NB4 (cell line): Measurements from ENCODE around the gene KEL.

Experiments
- MYC ChIP-seq: IDR thresholded peaks from 2 replicates; pipeline ENCODE4 v1.6.1; 2011; ENCODE audit warnings: low read depth, low read length
- POLR2A ChIP-seq: IDR thresholded peaks from 2 replicates; pipeline ENCODE4 v1.6.1; 2011; ENCODE audit warnings: mild to moderate bottlenecking; ENCODE audit not compliant: insufficient read length; ENCODE audit errors: extremely low read depth
- TF ChIP-seq, protein P1 (sequence below): IDR thresholded peaks from one replicate; pipeline ENCODE4 v1.5.1; 2012; ENCODE audit warnings: low read depth, low read length

DNA sequence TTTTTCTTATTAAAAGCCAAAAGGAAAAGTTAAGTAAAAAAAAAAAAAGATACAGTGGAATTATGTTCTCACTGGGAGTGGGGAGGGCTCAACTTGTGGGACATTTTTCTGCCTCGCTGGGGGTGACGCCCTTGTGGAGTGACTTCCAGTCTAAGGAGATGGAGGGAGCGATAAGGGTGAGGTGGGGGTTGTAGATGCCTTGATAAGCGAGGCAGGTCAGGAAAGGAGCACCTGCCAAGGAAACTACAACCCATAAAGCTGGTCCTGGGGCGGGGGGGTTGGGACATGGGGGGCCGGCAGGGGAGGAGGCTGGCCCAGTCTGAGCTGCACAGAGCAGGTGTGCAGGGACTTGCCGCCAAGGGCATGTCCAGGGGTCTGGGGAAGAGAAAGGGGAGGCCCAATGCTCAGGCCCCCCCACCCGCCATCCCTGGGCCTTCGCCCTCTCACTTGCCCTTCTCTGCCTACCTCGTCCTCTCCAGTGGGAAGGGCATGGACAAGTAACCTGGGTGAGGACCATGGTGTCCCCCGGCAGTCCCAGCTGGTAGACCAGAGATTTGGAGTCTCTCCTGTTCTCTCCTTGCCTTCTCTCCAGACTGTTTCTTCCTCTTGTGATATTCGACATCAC lies 26.1 kb downstream of the KEL start:
- TF ChIP-seq, protein P1, sequence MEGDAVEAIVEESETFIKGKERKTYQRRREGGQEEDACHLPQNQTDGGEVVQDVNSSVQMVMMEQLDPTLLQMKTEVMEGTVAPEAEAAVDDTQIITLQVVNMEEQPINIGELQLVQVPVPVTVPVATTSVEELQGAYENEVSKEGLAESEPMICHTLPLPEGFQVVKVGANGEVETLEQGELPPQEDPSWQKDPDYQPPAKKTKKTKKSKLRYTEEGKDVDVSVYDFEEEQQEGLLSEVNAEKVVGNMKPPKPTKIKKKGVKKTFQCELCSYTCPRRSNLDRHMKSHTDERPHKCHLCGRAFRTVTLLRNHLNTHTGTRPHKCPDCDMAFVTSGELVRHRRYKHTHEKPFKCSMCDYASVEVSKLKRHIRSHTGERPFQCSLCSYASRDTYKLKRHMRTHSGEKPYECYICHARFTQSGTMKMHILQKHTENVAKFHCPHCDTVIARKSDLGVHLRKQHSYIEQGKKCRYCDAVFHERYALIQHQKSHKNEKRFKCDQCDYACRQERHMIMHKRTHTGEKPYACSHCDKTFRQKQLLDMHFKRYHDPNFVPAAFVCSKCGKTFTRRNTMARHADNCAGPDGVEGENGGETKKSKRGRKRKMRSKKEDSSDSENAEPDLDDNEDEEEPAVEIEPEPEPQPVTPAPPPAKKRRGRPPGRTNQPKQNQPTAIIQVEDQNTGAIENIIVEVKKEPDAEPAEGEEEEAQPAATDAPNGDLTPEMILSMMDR, result no peak
- no peak for TF ChIP-seq POLR2A
- TF ChIP-seq MYC, result no peak
